Erythroblast (primary cell): ENCODE measurements around the gene LILRB2.

Experiments
- GATA1 ChIP-seq: IDR thresholded peaks from 2 replicates; pipeline ENCODE4 v1.6.1; 2011; ENCODE audit warnings: low read depth, mild to moderate bottlenecking, control low read depth, low read length, moderate library complexity
- POLR2A ChIP-seq: IDR thresholded peaks from 2 replicates; pipeline ENCODE4 v1.6.1; 2011; ENCODE audit warnings: mild to moderate bottlenecking, low read length

DNA sequence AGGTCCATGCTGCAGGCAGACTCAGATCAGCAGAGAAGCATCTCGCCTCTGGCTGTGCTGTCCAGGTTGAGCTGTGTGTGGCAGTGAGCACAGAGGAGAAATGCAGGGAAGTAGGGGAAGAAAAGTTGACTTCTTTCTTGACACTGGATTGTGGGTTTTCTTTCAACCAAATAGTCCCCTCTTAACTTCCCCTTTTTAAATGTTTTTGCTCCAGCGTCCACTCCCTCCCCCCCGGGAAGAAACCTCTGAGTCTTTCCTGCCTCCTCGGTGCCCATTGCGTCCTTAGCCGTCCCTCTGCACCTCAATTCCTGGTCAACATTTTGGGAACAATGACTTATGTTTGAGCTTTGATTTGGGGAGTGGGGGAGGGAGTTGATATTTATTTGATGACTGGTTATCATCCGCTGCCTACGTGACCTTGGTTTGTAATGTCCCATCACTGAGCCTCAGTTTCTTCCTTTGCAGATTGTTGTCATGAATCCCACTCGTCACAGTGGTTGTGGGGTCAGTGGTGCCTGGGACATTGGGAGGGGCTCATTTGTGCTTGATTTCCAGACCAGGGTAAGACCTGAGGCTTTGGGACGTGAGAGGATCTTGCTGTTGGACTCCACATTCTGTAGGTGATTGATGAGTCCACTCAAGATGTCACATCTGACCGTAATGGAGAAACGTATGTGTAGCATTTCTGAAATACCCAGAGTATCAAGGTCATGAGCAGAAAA is at the start of gene LILRB2:
- TF ChIP-seq POLR2A (no peak), GATA1 (no peak)
